Prostate gland (tissue), 1 donor: Measurements from ENCODE around the gene NAP1L4.

Source experiments
- POLR2A ChIP-seq: fragments of 450-650 bp; IDR thresholded peaks from one replicate; pipeline ENCODE4 v1.6.1; 2016; ENCODE audit warnings: antibody characterized with exemption, mild to moderate bottlenecking
- POLR2AphosphoS5 ChIP-seq: sonication (generic); formaldehyde crosslinking; IDR thresholded peaks from one replicate; pipeline ENCODE4 v1.6.1; 2017; ENCODE audit warnings: antibody characterized with exemption

DNA sequence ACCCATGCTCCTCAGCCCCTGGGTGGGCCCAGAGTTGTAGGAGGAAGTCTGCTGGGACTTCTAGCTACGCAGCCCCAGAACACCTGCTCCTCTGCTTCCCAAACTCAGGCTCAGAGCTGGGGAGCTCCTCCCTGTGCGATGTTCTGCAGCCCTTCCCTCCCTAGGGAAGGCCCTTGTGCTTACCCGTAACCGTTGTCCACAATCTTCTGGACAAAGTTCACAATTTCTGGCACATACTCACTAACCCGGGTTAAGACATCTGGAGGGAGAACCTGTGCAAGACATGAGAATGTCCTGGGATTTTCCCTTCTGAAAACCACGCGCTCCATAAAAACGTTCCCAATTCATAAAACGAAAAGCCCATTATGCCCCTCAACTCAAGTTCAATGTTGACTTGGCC is 36.7 kb upstream of the NAP1L4 start:
- TF ChIP-seq POLR2AphosphoS5 = no peak
- TF ChIP-seq POLR2A = no peak
